HepG2 (cell line): ENCODE data around the gene FOXN3. TPM values are rescaled to one million over a fixed set of nuclear protein-coding genes. Genes with fewer than 3 reads are reported as not detected.

Experiments used
- ATAC-seq: fragments of 200-7000 bp; cut with Tn5 transposase; 3 replicates; pipeline ENCODE4 v1.9.1; 2020; ENCODE audit warnings: mild to moderate bottlenecking, moderate library complexity
- BruUV-seq: library from RNA; stranded (reverse); fragments of 400-500 nt; replicated peaks from 2 replicates; lab custom pipeline; 2021; lab: Mats Ljungman, UMichigan
- CTCF ChIA-PET: fragments of 300-600 bp; formaldehyde crosslinking; extraction: SDS; loops from one replicate; lab custom pipeline; 2021; ENCODE audit warnings: low total read pairs, inconsistent platforms, low intra/inter-chr PET ratio; lab: Yijun Ruan, JAX
- POLR2A ChIA-PET: fragments of 350-600 bp; sonication (Branson Sonifier 250); formaldehyde crosslinking; loops from one replicate; lab custom pipeline; 2020; ENCODE audit warnings: antibody characterized with exemption, inconsistent platforms; lab: Yijun Ruan, JAX
- DNase-seq: peaks from one replicate; pipeline ENCODE4 v3.0.0-alpha.2; 2015; ENCODE audit warnings: low spot score
- FAIRE-seq: peaks from 3 replicates; lab custom pipeline; 2011; peaks lifted over from hg19 to GRCh38; lab: Jason Lieb, UNC
- H2AFZ ChIP-seq: one replicate; pipeline ENCODE4 v1.6.1; 2011; ENCODE audit warnings: low read length, inconsistent platforms
- H3K27ac ChIP-seq: fragments of 300-600 bp; 3 replicates; pipeline ENCODE4 v1.8.0; 2011; ENCODE audit warnings: mixed run types, mild to moderate bottlenecking, mixed read lengths, low read length, inconsistent platforms; ENCODE audit not compliant: insufficient read depth; ENCODE audit errors: extremely low read length
- H3K27me3 ChIP-seq, 2 experiments: fragments of 200-600 bp in 1 of 2; 2 replicates in 1 of 2; 3 replicates in 1 of 2; pipeline versions ENCODE4 v1.6.0 to v1.8.0; 2011; ENCODE audit warnings: low read length in 2 of 2, mild to moderate bottlenecking in 2 of 2, moderate library complexity in 2 of 2, inconsistent platforms in 1 of 2; ENCODE audit not compliant: insufficient read depth in 2 of 2, control insufficient read depth in 1 of 2
- H3K36me3 ChIP-seq, 2 experiments: fragments of 200-600 bp in 1 of 2; replicated peaks in 1 of 2; 2 replicates in 1 of 2; 3 replicates in 1 of 2; pipeline versions ENCODE4 v1.5.1 to v1.8.0; 2011; ENCODE audit warnings: low read length in 2 of 2, inconsistent platforms in 1 of 2; ENCODE audit not compliant: insufficient read depth in 2 of 2, control insufficient read depth in 1 of 2
- H3K4me1 ChIP-seq: 2 replicates; pipeline ENCODE4 v1.5.1; 2012; ENCODE audit warnings: low read length, inconsistent platforms; ENCODE audit not compliant: insufficient read depth
- H3K4me2 ChIP-seq: 2 replicates; pipeline ENCODE4 v1.6.0; 2011; ENCODE audit warnings: low read depth, low read length, inconsistent platforms
- H3K4me3 ChIP-seq, 3 experiments: fragments of 200-600 bp in 1 of 3; sonication (generic), shearing (Covaris generic) in 1 of 3; replicated peaks in 1 of 3; 2 replicates each; pipeline ENCODE4 v1.5.1; 2011 to 2016; ENCODE audit warnings: low read length in 3 of 3, inconsistent platforms in 2 of 3, low read depth in 2 of 3, mild to moderate bottlenecking in 2 of 3, control low read depth in 1 of 3, mixed read lengths in 1 of 3; ENCODE audit not compliant: insufficient read depth in 1 of 3
- H3K79me2 ChIP-seq: one replicate; pipeline ENCODE4 v1.6.1; 2011; ENCODE audit warnings: low read length, inconsistent platforms; ENCODE audit not compliant: insufficient read depth
- H3K9ac ChIP-seq: 2 replicates; pipeline ENCODE4 v1.6.0; 2011; ENCODE audit warnings: mild to moderate bottlenecking, low read depth, low read length, inconsistent platforms; ENCODE audit not compliant: insufficient read depth
- H3K9me3 ChIP-seq: 2 replicates; pipeline ENCODE4 v1.5.1; 2012; ENCODE audit warnings: mild to moderate bottlenecking, low read length
- H4K20me1 ChIP-seq: 2 replicates; pipeline ENCODE4 v1.6.0; 2011; ENCODE audit warnings: inconsistent platforms, mild to moderate bottlenecking, low read length, moderate library complexity; ENCODE audit not compliant: insufficient read depth
- ARNT2 ChIP-seq: sonication (generic); formaldehyde crosslinking; IDR thresholded peaks from 2 replicates; pipeline ENCODE4 v1.8.0; 2022; ENCODE audit warnings: mild to moderate bottlenecking, low read depth, missing genetic modification reagents, moderate library complexity
- FOXK1 ChIP-seq: sonication (generic); formaldehyde crosslinking; IDR thresholded peaks from 2 replicates; pipeline ENCODE4 v1.4.0; 2020; ENCODE audit warnings: low read depth, missing genetic modification reagents, borderline replicate concordance
- GABPB1 ChIP-seq: IDR thresholded peaks from 2 replicates; pipeline ENCODE4 v1.6.1; 2016; ENCODE audit warnings: mild to moderate bottlenecking, missing genetic modification reagents, moderate library complexity, missing compliant biosample characterization
- JUN ChIP-seq: sonication (generic); formaldehyde crosslinking; IDR thresholded peaks from 2 replicates; pipeline ENCODE4 v1.4.0; 2020; ENCODE audit warnings: mild to moderate bottlenecking, missing genetic modification reagents
- MBD4 ChIP-seq: IDR thresholded peaks from 2 replicates; pipeline ENCODE4 v1.6.1; 2012; ENCODE audit warnings: low read length, inconsistent platforms, borderline replicate concordance
- MIXL1 ChIP-seq: IDR thresholded peaks from 2 replicates; pipeline ENCODE4 v1.6.1; 2016
- MNT ChIP-seq: fragments of 450-650 bp; IDR thresholded peaks from 2 replicates; pipeline ENCODE4 v1.6.1; 2016
- MTF2 ChIP-seq: sonication (generic); formaldehyde crosslinking; IDR thresholded peaks from 2 replicates; pipeline ENCODE4 v1.5.0; 2020; ENCODE audit warnings: missing genetic modification reagents, borderline replicate concordance
- PBX2 ChIP-seq: IDR thresholded peaks from 2 replicates; pipeline ENCODE4 v1.6.1; 2016; ENCODE audit warnings: control low read depth
- POLR2AphosphoS5 ChIP-seq: IDR thresholded peaks from 2 replicates; pipeline ENCODE4 v1.6.1; 2012; ENCODE audit warnings: low read depth, low read length
- REST ChIP-seq, 2 experiments: IDR thresholded peaks; 2 replicates each; pipeline ENCODE4 v1.6.1; 2011 to 2012; ENCODE audit warnings: low read length in 2 of 2, borderline replicate concordance in 1 of 2, low read depth in 1 of 2, mild to moderate bottlenecking in 1 of 2, moderate library complexity in 1 of 2
- RXRA ChIP-seq: sonication (generic); formaldehyde crosslinking; IDR thresholded peaks from 2 replicates; pipeline ENCODE4 v1.5.1; 2020; ENCODE audit warnings: missing genetic modification reagents
- USF2 ChIP-seq, 2 experiments: sonication (generic) in 1 of 2; formaldehyde crosslinking in 1 of 2; IDR thresholded peaks; 2 replicates each; pipeline versions ENCODE4 v1.5.1 to v1.6.1; 2011 to 2020; ENCODE audit warnings: borderline replicate concordance in 1 of 2, low read depth in 1 of 2, low read length in 1 of 2, mild to moderate bottlenecking in 1 of 2, missing genetic modification reagents in 1 of 2, moderate library complexity in 1 of 2
- ZBTB7A ChIP-seq: sonication (generic); formaldehyde crosslinking; IDR thresholded peaks from 2 replicates; pipeline ENCODE4 v1.8.0; 2022; ENCODE audit warnings: mild to moderate bottlenecking, missing genetic modification reagents
- ZNF605 ChIP-seq: sonication (generic); formaldehyde crosslinking; IDR thresholded peaks from 2 replicates; pipeline ENCODE4 v1.8.0; 2022; ENCODE audit warnings: mild to moderate bottlenecking, missing genetic modification reagents
- ZNF761 ChIP-seq: sonication (generic); formaldehyde crosslinking; conservative IDR thresholded peaks from 2 replicates; pipeline ENCODE4 v1.4.0; 2020; ENCODE audit warnings: mild to moderate bottlenecking, missing genetic modification reagents
- WGBS: methylation state at CpG from one replicate; pipeline ENCODE4 v1.1.6; 2017; ENCODE audit warnings: low lambda C conversion rate; 5-methylcytosine and 5-hydroxymethylcytosine counted together
- in situ Hi-C: cut with HindIII; loops from 2 replicates; pipeline ENCODE4 v1.10.0; 2017; ENCODE audit warnings: low pct_unique_long_range_greater_than_20kb; ENCODE audit not compliant: extremely low pct_ligation_motif_present
- intact Hi-C: fragments of 100-400 bp; cut with micrococcal nuclease; formaldehyde crosslinking; loops from one replicate; pipeline ENCODE4 v1.10.0; 2022; ENCODE audit not compliant: unreplicated experiment
- polyA plus RNA-seq, 8 experiments: library from polyadenylated mRNA; depleted of rRNA in 3 of 8; stranded (reverse) in 7 of 8; unstranded in 1 of 8; fragments of >200 nt; fragmentation: Illumina TruSeq in 4 of 8; extraction: Trizol in 4 of 8; gene quantifications; 2 replicates each; pipeline versions ENCODE4 v1.2.1 to v1.2.3, GENCODE V29; 2011 to 2016; ENCODE audit warnings: low read depth in 4 of 8, missing spikeins in 1 of 8, mixed read lengths in 1 of 8; ENCODE audit not compliant: insufficient read depth in 1 of 8
- total RNA-seq, 5 experiments: library from RNA; depleted of rRNA; stranded (reverse); fragments of >200 nt; fragmentation: Illumina TruSeq; extraction: Trizol; gene quantifications; 2 replicates each; pipeline ENCODE4 v1.2.3, GENCODE V29; 2016; ENCODE audit warnings: low read depth in 1 of 5

The FOXN3 gene
- total and polyA plus RNA-seq, 2 of the 13 experiments (the other 11 are each of a cell fraction or from before 2014, with no cell fraction given), result 32.4 to 70.2 TPM

GRCh38 chr14:89246290-89246689, 170.7 kb downstream of the FOXN3 start:
- Histone ChIP-seq H3K27me3 (no peaks in the 10 kb centered on the region), H3K36me3 (peaks cover 9 to 25% of the 10 kb centered on the region in 2 experiments; a peak in 4 of 5 replicates), H3K9me3 (no peaks in the 10 kb centered on the region), H3K9ac (no peak overlapping the region), H4K20me1 (peaks cover 47% of the 10 kb centered on the region), H3K79me2 (peaks cover 58% of the 10 kb centered on the region), H3K27ac (no peak overlapping the region), H2AFZ (no peak overlapping the region), H3K4me3 (no peak overlapping the region), H3K4me1 (peaks cover 47% of the 10 kb centered on the region), H3K4me2 (no peak overlapping the region)
- in situ Hi-C loops (loop anchor here (25.0 kb wide), 1 partner anchor 666 kb away; no protein-coding TSS in a partner anchor), intact Hi-C loops (no loop called here)
- FAIRE-seq (no peak), ATAC-seq (no peak), DNase-seq (no peak)
- WGBS, result 99% methylated on average over 8 of the region's 8 CpGs
- POLR2A ChIA-PET, result no interaction called here
- TF ChIP-seq PBX2 (CRISPR knock-in tag) (no peak), GABPB1 (CRISPR knock-in tag) (no peak), FOXK1 (CRISPR knock-in tag) (no peak), MIXL1 (CRISPR knock-in tag) (no peak), REST (IDR thresholded peaks at IDR 0.05; ENCODE audit: borderline replicate concordance in 1 of 2, low read depth in 1 of 2, low read length in 2 of 2) (no peak), ZNF605 (CRISPR knock-in tag) (no peak), JUN (CRISPR knock-in tag) (no peak), MTF2 (CRISPR knock-in tag) (no peak), USF2 (IDR thresholded peaks at IDR 0.05; ENCODE audit: low read depth, low read length) (no peak), USF2 (CRISPR knock-in tag; IDR thresholded peaks at IDR 0.05; ENCODE audit: borderline replicate concordance) (no peak), ZNF761 (CRISPR knock-in tag) (no peak), RXRA (CRISPR knock-in tag) (no peak), MBD4 (no peak), POLR2AphosphoS5 (no peak), ZBTB7A (CRISPR knock-in tag) (no peak), MNT (no peak), ARNT2 (CRISPR knock-in tag) (no peak)
- no TSS peak for BruUV-seq
- CTCF ChIA-PET, result no interaction called here
